Central memory CD4-positive, alpha-beta T cell (primary cell): ENCODE data around the gene PHKB.
"Not testable (repeated sequence)": the region's sequence is repeated elsewhere in the genome, so short reads cannot be mapped to it uniquely, and the experiment has no call there.

Source experiments
- DNase-seq: peaks from one replicate; pipeline ENCODE4 v3.0.0; 2022

PHKB gene

GRCh38 chr16:47470211-47470610 is 9.1 kb downstream of the PHKB start:
- no peak for DNase-seq

DNA sequence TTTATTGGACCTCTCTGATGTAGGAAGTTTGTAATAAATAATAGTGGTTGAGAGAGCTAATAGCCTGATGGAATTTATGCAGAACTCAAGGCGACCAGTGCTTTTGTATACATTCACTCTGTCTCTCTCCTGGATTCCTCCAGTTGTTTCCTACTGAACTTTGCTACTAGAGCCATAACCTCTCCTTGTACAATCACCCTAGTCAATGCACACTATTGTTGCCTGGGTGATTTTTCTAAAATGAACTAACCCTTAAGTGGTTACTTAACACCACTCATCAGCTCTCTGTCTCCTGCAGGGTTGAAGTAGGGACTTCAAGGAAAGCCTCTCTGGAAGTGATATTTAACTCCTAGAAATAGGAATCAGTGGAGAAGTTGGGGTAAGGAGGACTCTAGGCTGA is 9.7 kb downstream of the PHKB start:
- no peak for DNase-seq

GRCh38 chr16:47473004-47473403 is 11.9 kb downstream of the PHKB start:
- not testable (repeated sequence) for DNase-seq

DNA sequence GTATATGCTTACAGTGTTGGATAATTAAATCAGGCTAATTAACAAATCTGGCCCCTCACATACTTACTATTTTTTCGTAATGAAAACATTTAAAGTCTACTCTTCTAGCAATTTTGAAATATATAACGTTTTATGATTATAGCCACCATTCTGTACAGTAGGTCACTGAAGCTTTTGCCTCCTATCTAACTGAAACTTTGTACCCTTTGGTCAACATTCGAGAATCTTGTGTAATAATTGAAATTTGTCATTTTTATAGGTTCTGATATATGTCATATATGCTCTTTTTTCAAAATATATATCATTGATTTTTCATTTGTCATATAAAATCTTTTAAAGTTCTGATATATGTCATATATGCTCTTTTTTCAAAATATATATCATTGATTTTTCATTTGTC is 12.7 kb downstream of the PHKB start:
- no peak for DNase-seq

- no peak for DNase-seq
Observed at GRCh38 chr16:47475786-47476185, 14.7 kb downstream of the PHKB start.

DNA sequence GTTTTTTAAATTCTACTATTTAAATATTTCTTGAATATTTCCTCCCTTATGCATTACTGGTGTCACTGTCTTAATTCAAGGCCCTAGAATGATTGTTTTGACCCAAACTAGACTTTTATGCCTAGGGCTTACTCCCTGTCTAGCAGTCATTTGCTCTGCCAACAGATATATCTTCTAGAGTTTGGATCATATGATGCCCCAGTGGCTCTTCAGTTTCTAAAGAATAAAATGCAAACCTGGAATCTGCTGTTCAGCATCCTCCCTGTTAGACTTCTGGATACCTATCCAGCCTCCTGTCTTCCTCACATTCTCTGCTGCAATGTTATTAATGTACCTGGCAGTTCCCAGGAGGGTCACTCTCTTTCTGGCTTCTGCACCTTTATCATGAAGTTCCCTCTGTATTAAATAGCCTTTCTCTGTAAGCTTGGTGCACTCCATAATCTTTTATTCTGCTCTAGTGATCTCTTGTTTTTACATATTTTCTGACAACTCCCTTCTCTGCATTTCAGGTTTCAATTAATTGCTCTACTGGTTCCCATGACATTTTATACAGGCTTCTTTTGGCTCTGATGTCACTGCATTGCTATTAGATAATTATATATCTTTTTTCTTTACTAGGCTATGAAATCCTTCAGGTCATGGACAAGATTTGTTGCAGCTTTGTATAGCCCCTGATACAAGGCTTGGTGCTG is 15.7 kb downstream of the PHKB start:
- DNase-seq = no peak

DNA sequence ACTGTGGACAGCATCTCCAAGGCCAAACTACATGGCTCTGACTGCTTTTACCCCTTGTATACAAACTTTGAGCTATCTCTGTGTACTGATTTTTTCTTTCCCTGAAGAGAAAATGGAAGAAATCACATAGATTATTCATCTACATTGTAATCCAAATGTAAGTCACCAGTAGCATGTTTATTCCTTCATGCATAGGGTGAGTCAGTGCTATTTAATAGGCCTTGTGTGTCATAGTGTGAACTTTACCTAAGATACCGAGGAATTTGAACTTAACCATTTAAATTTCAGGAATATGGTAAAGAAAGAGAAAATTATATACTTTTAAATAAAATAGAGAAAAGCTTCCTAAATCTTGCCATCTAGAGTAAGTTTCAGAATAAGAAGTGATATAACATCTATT is 16.5 kb downstream of the PHKB start:
- DNase-seq = no peak

GRCh38 chr16:47480410-47480809 is 19.3 kb downstream of the PHKB start:
- DNase-seq = no peak

GRCh38 chr16:47481698-47482374 is 20.7 kb downstream of the PHKB start:
- no peak for DNase-seq

- DNase-seq = no peak
Observed at GRCh38 chr16:47483616-47484015, 22.5 kb downstream of the PHKB start.

DNA sequence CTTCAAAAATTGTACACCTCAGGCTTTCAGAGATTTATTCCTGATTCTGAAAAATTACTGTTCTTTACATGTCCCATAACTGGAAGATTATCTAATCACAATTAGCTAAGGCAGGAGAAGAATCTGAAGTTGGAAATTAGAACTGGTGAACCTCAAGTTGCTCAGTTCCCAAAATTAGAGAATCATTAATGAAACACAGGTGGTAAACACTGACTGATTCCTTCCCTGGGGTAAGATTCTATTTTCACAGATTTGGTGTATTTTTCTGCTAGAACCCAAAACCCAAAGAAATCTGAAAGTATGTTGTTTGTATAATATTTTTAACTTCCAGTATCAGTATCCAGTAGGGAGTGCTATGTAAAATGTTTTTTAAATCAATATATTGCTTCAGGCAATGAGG is 25.7 kb downstream of the PHKB start:
- no peak for DNase-seq

DNA sequence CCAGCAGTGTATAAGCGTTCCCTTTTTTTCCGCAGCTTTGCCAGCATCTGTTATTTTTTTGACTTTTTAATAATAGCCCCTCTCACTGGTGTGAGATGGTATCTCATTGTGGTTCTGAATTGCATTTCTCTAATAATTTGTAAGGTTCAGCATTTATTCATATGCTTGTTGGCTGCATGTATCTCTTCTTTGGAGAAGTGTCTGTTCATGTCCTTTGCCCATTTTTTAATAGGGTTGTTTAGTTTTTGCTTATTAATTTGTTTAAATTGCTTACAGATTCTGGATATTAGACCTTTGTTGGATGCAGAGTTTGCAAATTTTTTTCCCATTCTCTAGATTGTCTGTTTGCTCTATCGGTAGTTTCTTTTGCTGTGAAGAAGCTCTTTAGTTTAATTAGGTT is 26.9 kb downstream of the PHKB start:
- DNase-seq = no peak

GRCh38 chr16:47490471-47490870 is 29.3 kb downstream of the PHKB start:
- no peak for DNase-seq

DNA sequence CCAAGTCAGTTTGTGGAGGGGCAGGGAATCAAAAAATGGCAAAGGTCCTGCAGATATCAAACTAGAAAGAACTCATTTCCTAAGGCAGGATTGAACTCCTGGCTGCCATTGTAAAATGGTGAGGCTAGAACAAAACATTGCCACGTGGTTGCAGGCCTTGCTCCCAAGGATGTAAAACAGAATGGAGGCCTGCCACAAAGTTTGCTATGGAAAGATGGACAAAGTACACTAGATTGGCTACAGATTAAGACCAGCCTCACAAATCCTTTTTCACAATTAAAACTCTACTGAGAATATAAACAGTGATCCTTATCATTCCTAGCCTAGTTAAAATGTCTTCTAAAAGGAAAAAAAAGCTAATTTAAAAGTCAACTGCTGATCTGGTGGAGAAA is 30.9 kb downstream of the PHKB start:
- no peak for DNase-seq

DNA sequence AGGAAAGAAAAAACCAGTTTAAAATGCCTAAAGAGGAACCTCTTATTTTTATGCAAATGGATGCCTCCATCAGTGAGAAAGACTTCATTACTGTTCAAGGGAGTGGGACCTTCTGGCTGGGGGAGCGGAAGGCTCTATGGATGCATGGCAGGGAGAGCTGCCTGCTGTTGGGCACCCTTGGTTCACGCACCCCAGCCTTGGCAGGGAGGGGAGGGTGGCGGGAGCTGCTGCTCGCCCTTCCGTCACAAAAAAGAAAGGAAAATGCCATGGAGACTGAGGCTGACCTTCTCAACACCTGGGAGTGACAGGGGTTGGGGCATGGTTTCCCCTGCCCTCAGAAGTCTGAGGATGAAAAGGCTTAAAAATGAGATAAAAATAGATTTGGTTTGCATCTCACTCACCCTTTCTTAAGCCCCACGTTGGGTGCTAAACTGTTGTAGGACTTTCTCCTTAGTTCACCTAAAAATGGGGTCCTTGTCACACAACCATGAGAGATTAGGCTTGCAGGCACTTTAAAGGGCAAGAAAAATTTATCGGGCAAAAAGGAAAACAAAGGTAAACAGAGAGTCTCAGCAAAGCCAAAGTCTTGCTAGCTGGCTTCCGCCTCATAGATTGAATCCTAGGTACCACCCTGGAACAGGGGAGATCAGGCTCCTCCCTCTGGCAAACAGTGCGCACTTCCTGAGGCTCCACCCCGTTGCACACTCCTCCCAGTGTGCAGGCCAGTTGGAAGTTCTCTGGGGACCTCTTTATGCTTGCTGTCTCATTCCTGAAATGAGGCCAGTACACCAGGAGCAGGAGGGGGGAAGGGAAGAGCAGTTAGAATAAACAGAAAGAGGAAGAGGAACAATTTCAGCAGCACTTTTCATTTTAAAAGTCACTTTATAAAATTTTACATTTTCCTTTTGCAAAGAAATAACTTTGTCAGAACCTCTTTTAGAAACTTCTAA is 31.6 kb downstream of the PHKB start:
- no peak for DNase-seq

- no peak for DNase-seq
Observed at GRCh38 chr16:47493381-47494337, 32.5 kb downstream of the PHKB start.

- DNase-seq = no peak
Observed at GRCh38 chr16:47499080-47499699, 38.1 kb downstream of the PHKB start.

DNA sequence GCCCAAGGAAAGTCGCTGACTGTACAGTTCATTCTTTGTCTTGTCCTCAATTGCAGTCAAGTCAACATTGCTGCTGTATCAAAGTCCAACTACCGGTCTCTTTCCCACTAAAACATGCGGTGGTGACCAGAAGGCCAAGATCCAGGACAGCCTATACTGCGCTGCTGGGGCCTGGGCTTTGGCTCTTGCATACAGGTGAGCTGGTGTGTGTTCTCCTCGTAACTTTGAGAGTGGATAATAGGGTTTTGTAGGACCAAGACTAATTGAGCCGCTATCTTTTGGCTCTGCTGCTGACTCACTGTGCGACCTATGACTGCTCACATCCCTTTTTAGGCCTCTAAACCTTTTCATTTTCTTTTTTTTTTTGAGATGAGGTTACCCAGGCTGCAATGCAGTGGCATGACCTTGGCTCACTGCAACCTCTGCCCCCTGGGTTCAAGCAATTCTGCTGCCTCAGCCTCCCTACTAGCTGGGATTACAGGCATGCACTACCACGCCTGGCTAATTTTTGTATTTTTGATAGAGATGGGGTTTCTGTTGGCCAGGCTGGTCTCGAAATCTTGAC is 38.7 kb downstream of the PHKB start:
- DNase-seq = no peak

- DNase-seq = no peak
Observed at GRCh38 chr16:47503936-47504335, 42.8 kb downstream of the PHKB start.

DNA sequence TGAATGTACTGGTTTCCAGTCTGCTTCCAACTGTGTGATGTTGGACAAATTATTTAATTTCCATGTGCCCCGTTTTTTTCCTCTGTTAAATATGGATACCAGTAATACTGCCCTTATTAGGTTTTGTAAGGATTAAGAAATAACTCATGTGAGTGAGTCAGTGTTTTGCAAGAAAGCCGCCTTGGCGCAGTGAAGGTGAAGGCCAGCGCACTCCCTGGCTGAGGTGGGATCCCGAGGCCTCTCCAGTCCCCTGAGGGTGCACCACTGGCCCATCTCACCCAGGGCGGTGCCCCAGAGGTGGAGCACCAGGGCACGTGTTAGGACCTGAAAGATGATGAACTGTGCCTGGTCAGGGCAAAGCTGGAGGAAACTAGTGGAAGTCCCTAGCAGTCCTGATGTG is 43.5 kb downstream of the PHKB start:
- no peak for DNase-seq

- DNase-seq = no peak
Observed at GRCh38 chr16:47506800-47507199, 45.7 kb downstream of the PHKB start.

DNA sequence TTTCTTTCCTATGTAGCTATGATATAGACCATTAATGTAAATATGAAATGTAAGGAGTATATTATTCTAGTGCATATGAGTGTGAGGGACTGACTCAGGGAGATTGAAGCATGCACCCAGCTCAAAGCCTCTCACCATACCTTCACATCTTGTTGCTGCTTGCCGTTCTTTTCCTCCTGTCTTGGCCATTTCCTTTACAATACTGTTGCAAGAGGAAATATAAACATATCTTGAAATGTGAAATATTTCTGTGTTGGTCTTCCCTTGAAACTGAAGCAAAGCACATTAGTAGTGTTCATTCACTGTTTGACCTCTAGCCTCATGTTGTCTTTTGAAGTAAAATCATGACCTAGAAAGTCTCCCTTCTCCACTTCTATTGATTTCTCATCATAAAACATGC is 46.6 kb downstream of the PHKB start:
- DNase-seq = no peak
